K562 (cell line): Measurements from ENCODE around the gene WSCD1. TPM values are rescaled to one million over a fixed set of nuclear protein-coding genes. Genes with fewer than 3 reads are reported as not detected.

Experiments
- ATAC-seq: fragments of 200-7000 bp; cut with Tn5 transposase; 3 replicates; pipeline ENCODE4 v1.9.1; 2020; ENCODE audit warnings: moderate library complexity
- BruUV-seq: library from RNA; stranded (reverse); fragments of 400-500 nt; replicated peaks from 2 replicates; lab custom pipeline; 2021; lab: Mats Ljungman, UMichigan
- CTCF ChIA-PET: fragments of 300-600 bp; formaldehyde crosslinking; extraction: SDS; loops from one replicate; lab custom pipeline; 2021; ENCODE audit warnings: low intra/inter-chr PET ratio; lab: Yijun Ruan, JAX
- POLR2A ChIA-PET: fragments of 300-600, 350-650 bp; sonication (Branson Sonifier 250); formaldehyde crosslinking; extraction: SDS; loops from one replicate; lab custom pipeline; 2021; ENCODE audit warnings: antibody characterized with exemption, inconsistent platforms; lab: Yijun Ruan, JAX
- DNase-seq, 4 experiments: peaks; one replicate each; pipeline versions ENCODE4 v3.0.0 to v3.0.0-alpha.2; 2011 to 2018; ENCODE audit warnings: low spot score in 3 of 4, mixed read lengths in 3 of 4; ENCODE audit errors: extremely low read depth in 1 of 4
- FAIRE-seq: peaks from 2 replicates; lab custom pipeline; 2011; peaks lifted over from hg19 to GRCh38; lab: Jason Lieb, UNC
- H2AFZ ChIP-seq: 2 replicates; pipeline ENCODE4 v1.6.0; 2011; ENCODE audit warnings: low read depth, low read length, control low read depth, inconsistent platforms
- H3K27ac ChIP-seq: fragments of 200-600 bp; 3 replicates; pipeline ENCODE4 v1.8.0; 2011; ENCODE audit warnings: low read depth, mild to moderate bottlenecking, control low read depth, inconsistent platforms, low read length, moderate library complexity, mixed read lengths; ENCODE audit errors: extremely low read depth
- H3K27me3 ChIP-seq, 2 experiments: fragments of 300-600 bp in 1 of 2; 2 replicates in 1 of 2; 3 replicates in 1 of 2; pipeline versions ENCODE4 v1.6.0 to v1.8.0; 2011; ENCODE audit warnings: inconsistent platforms in 2 of 2, low read length in 2 of 2, mild to moderate bottlenecking in 1 of 2, mixed read lengths in 1 of 2, moderate library complexity in 1 of 2; ENCODE audit not compliant: control insufficient read depth in 2 of 2, insufficient read depth in 2 of 2
- H3K36me3 ChIP-seq: fragments of 300-600 bp; 3 replicates; pipeline ENCODE4 v1.8.0; 2011; ENCODE audit warnings: mild to moderate bottlenecking, low read length, inconsistent platforms; ENCODE audit not compliant: control insufficient read depth, insufficient read depth
- H3K4me1 ChIP-seq, 2 experiments: fragments of 200-600 bp in 1 of 2; replicated peaks in 1 of 2; 2 replicates in 1 of 2; 3 replicates in 1 of 2; pipeline versions ENCODE4 v1.5.1 to v1.8.0; 2011; ENCODE audit warnings: inconsistent platforms in 2 of 2, low read length in 2 of 2, mild to moderate bottlenecking in 1 of 2, mixed read lengths in 1 of 2, moderate library complexity in 1 of 2; ENCODE audit not compliant: control insufficient read depth in 2 of 2, insufficient read depth in 2 of 2
- H3K4me2 ChIP-seq: 2 replicates; pipeline ENCODE4 v1.6.1; 2011; ENCODE audit warnings: low read length, control low read depth, inconsistent platforms, mixed read lengths; ENCODE audit not compliant: insufficient read depth
- H3K4me3 ChIP-seq: fragments of 200-600 bp; sonication (generic), shearing (Covaris generic); 2 replicates; pipeline ENCODE4 v1.5.1; 2016; ENCODE audit warnings: control low read depth, inconsistent platforms
- H3K79me2 ChIP-seq: fragments of 200-600 bp; 3 replicates; pipeline ENCODE4 v1.8.0; 2011; ENCODE audit warnings: low read length, inconsistent platforms; ENCODE audit not compliant: control insufficient read depth, insufficient read depth
- H3K9ac ChIP-seq, 2 experiments: 2 replicates each; pipeline versions ENCODE4 v1.6.0 to v1.6.1; 2011; ENCODE audit warnings: low read depth in 2 of 2, low read length in 2 of 2, control low read depth in 1 of 2, inconsistent platforms in 1 of 2, mild to moderate bottlenecking in 1 of 2, mixed read lengths in 1 of 2; ENCODE audit not compliant: insufficient read depth in 1 of 2
- H3K9me1 ChIP-seq: one replicate; pipeline ENCODE4 v1.6.0; 2011; ENCODE audit warnings: inconsistent platforms, mild to moderate bottlenecking, low read length, moderate library complexity; ENCODE audit not compliant: control insufficient read depth, insufficient read depth
- H3K9me3 ChIP-seq: replicated peaks from 2 replicates; pipeline ENCODE4 v1.5.1; 2011; ENCODE audit warnings: low read depth, low read length, inconsistent platforms; ENCODE audit not compliant: control insufficient read depth, insufficient read depth
- H4K20me1 ChIP-seq: replicated peaks from 2 replicates; pipeline ENCODE4 v1.6.1; 2011; ENCODE audit warnings: low read length, inconsistent platforms, mixed read lengths; ENCODE audit not compliant: control insufficient read depth, insufficient read depth
- CC2D1A ChIP-seq: fragments of 450-650 bp; IDR thresholded peaks from 2 replicates; pipeline ENCODE4 v1.6.1; 2017; ENCODE audit warnings: mild to moderate bottlenecking
- HNRNPH1 ChIP-seq: fragments of 200-400 bp; formaldehyde crosslinking; optimal IDR thresholded peaks from 2 replicates; pipeline ENCODE3; 2017; ENCODE audit warnings: low read depth, mild to moderate bottlenecking, low read length, moderate library complexity
- KLF10 ChIP-seq: fragments of 250-450 bp; sonication (Bioruptor Pico); IDR thresholded peaks from 2 replicates; pipeline ENCODE4 v1.6.1; 2021; ENCODE audit warnings: matching md5 sums
- NR1H2 ChIP-seq: sonication (generic); formaldehyde crosslinking; IDR thresholded peaks from 2 replicates; pipeline ENCODE4 v1.4.0; 2020; ENCODE audit warnings: mild to moderate bottlenecking, missing genetic modification reagents
- POLR2AphosphoS5 ChIP-seq: IDR thresholded peaks from 2 replicates; pipeline ENCODE4 v1.6.1; 2011; ENCODE audit warnings: mild to moderate bottlenecking, low read depth, low read length, moderate library complexity; ENCODE audit not compliant: control insufficient read depth, insufficient read depth
- RBM22 ChIP-seq: fragments of 200-400 bp; formaldehyde crosslinking; IDR thresholded peaks from 2 replicates; pipeline ENCODE4 v1.6.1; 2018; ENCODE audit warnings: low read length, low read depth; ENCODE audit not compliant: poor library complexity, severe bottlenecking
- RBM39 ChIP-seq: fragments of 200-400 bp; formaldehyde crosslinking; optimal IDR thresholded peaks from 2 replicates; pipeline ENCODE3; 2018; ENCODE audit warnings: low read depth, low read length
- ZNF3 ChIP-seq: fragments of 250-450 bp; sonication (Bioruptor Pico); IDR thresholded peaks from 2 replicates; pipeline ENCODE4 v1.5.0; 2021; ENCODE audit warnings: mild to moderate bottlenecking, moderate library complexity
- ZNF408 ChIP-seq: fragments of 250-450 bp; sonication (Bioruptor Pico); IDR thresholded peaks from 2 replicates; pipeline ENCODE4 v1.4.0; 2020; ENCODE audit warnings: low read depth, mild to moderate bottlenecking, moderate library complexity
- ZNF589 ChIP-seq: fragments of 200-800 bp; sonication (Bioruptor generic); IDR thresholded peaks from 2 replicates; pipeline ENCODE4 v1.6.1; 2016; ENCODE audit warnings: low read depth, missing genetic modification characterization, missing compliant biosample characterization
- ZNF644 ChIP-seq: fragments of 200-800 bp; sonication (Bioruptor generic); IDR thresholded peaks from 2 replicates; pipeline ENCODE4 v1.6.1; 2016; ENCODE audit warnings: low read depth, missing genetic modification characterization, missing compliant biosample characterization
- WGBS: fragments of 100-300 bp; shearing (Covaris generic); methylation state at CpG from one replicate; pipeline ENCODE4 v1.1.6; 2016; ENCODE audit warnings: low coverage, mixed read lengths; ENCODE audit not compliant: insufficient coverage; ENCODE audit errors: missing lambda C conversion rate; 5-methylcytosine and 5-hydroxymethylcytosine counted together
- in situ Hi-C: fragments of 300-500 bp; cut with MboI; formaldehyde crosslinking; loops from 4 replicates; pipeline ENCODE4 v1.15.0; 2018; ENCODE audit warnings: inconsistent platforms, mixed read lengths
- intact Hi-C: fragments of 100-400 bp; cut with micrococcal nuclease; formaldehyde crosslinking; loops from 2 replicates; pipeline ENCODE4 v1.14.2; 2022
- polyA plus RNA-seq, 8 experiments: library from polyadenylated mRNA; depleted of rRNA in 4 of 8; stranded (reverse) in 5 of 8; unstranded in 3 of 8; fragments of >200 nt; fragmentation: Nextera tagmentation in 2 of 8; fragmentation: Illumina TruSeq in 1 of 8; extraction: Ambion mirVana in 2 of 8; extraction: Trizol in 1 of 8; gene quantifications; 2 replicates each; pipeline versions ENCODE4 v1.2.1 to v1.2.3, GENCODE V29; 2011 to 2014; ENCODE audit warnings: inconsistent platforms in 1 of 8, missing spikeins in 1 of 8
- total RNA-seq, 7 experiments: library from RNA; depleted of rRNA in 6 of 7; stranded (reverse); fragments of >200 nt in 6 of 7; fragmentation: Illumina TruSeq in 2 of 7; extraction: Trizol in 2 of 7; gene quantifications; 2 replicates each; pipeline versions ENCODE4 v1.2.1 to v1.2.3, GENCODE V29; 2011 to 2021; ENCODE audit warnings: low replicate concordance in 1 of 7
- TF ChIP-seq, protein P1 (sequence below): fragments of 150-350 bp; IDR thresholded peaks from 2 replicates; pipeline ENCODE4 v1.6.1; 2014; ENCODE audit warnings: low read depth, mild to moderate bottlenecking, low read length, borderline replicate concordance

The WSCD1 gene
- total and polyA plus RNA-seq, 9 of the 15 experiments (the other 6 are each of a cell fraction or from before 2014, with no cell fraction given) = not detected

DNA sequence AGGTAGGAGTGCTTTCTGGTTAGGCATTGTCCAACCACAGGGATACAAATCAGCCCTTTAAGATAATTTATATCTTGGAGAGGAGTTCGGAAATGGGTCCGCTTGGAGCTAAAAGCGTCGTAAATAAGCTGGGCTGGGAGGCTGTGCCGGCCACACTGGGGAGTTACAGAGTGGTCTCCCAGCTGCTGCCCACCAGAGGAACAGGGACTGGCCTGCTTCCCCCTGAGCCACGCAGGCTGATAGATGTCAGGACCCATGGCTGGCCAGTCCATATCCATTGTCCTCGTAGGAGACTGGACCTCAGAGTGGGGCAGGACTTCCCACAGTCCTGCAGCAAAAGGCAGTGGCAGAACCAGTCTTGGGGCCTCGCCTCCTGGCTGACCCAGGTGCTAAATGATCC is 12.6 kb upstream of the WSCD1 start:
- no peaks in the 10 kb centered on the region for H4K20me1 ChIP-seq
- H3K9ac ChIP-seq = no peak overlapping the region
- ChIA-PET CTCF (no interaction called here), POLR2A (no interaction called here)
- H2AFZ ChIP-seq = no peak overlapping the region
- FAIRE-seq = no peak
- in situ Hi-C loops (no loop called here), intact Hi-C loops (no loop called here)
- no TSS peak for BruUV-seq
- no peak for TF ChIP-seq ZNF3 (CRISPR knock-in tag)
- TF ChIP-seq POLR2AphosphoS5 = no peak
- TF ChIP-seq, protein P1, sequence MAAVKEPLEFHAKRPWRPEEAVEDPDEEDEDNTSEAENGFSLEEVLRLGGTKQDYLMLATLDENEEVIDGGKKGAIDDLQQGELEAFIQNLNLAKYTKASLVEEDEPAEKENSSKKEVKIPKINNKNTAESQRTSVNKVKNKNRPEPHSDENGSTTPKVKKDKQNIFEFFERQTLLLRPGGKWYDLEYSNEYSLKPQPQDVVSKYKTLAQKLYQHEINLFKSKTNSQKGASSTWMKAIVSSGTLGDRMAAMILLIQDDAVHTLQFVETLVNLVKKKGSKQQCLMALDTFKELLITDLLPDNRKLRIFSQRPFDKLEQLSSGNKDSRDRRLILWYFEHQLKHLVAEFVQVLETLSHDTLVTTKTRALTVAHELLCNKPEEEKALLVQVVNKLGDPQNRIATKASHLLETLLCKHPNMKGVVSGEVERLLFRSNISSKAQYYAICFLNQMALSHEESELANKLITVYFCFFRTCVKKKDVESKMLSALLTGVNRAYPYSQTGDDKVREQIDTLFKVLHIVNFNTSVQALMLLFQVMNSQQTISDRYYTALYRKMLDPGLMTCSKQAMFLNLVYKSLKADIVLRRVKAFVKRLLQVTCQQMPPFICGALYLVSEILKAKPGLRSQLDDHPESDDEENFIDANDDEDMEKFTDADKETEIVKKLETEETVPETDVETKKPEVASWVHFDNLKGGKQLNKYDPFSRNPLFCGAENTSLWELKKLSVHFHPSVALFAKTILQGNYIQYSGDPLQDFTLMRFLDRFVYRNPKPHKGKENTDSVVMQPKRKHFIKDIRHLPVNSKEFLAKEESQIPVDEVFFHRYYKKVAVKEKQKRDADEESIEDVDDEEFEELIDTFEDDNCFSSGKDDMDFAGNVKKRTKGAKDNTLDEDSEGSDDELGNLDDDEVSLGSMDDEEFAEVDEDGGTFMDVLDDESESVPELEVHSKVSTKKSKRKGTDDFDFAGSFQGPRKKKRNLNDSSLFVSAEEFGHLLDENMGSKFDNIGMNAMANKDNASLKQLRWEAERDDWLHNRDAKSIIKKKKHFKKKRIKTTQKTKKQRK = no peak
- TF ChIP-seq ZNF408 = no peak
- TF ChIP-seq RBM39 = no peak
- TF ChIP-seq ZNF589 = no peak
- no peak for TF ChIP-seq CC2D1A
- no peak for TF ChIP-seq KLF10 (CRISPR knock-in tag)
- TF ChIP-seq ZNF644 (tag) = no peak
- TF ChIP-seq RBM22 = no peak
- no peak for TF ChIP-seq NR1H2
- no peak for TF ChIP-seq HNRNPH1
- DNase-seq = no peak
- no peaks in the 10 kb centered on the region for H3K79me2 ChIP-seq
- no peak overlapping the region for H3K4me2 ChIP-seq
- H3K27me3 ChIP-seq = peaks cover 0 to 5% of the 10 kb centered on the region in 2 experiments; a peak in 1 of 5 replicates
- H3K9me1 ChIP-seq = no peaks in the 10 kb centered on the region
- H3K27ac ChIP-seq = no peak overlapping the region
- 0% methylated on average over 8 of the region's 8 CpGs for WGBS
- H3K9me3 ChIP-seq = no peaks in the 10 kb centered on the region
- H3K36me3 ChIP-seq = no peaks in the 10 kb centered on the region
- no peak overlapping the region for H3K4me3 ChIP-seq
- no peak for ATAC-seq
- H3K4me1 ChIP-seq = no peaks in the 10 kb centered on the region
